GM12878 (cell line): ENCODE results near the gene NUDT6. TPM values are rescaled to one million over a fixed set of nuclear protein-coding genes. Genes with fewer than 3 reads are reported as not detected.

Source experiments
- ATAC-seq: fragments of 200-7000 bp; cut with Tn5 transposase; 3 replicates; pipeline ENCODE4 v1.9.1; 2020; ENCODE audit warnings: mild to moderate bottlenecking, moderate library complexity
- BruUV-seq: library from RNA; stranded (reverse); fragments of 400-500 nt; replicated peaks from 2 replicates; lab custom pipeline; 2021; lab: Mats Ljungman, UMichigan
- CTCF ChIA-PET: fragments of 300-600 bp; sonication (Branson Sonifier 250); formaldehyde crosslinking; extraction: SDS; loops from one replicate; lab custom pipeline; 2021; ENCODE audit warnings: inconsistent platforms; lab: Yijun Ruan, JAX
- POLR2A ChIA-PET: fragments of 350-600 bp; formaldehyde crosslinking; extraction: SDS; loops from one replicate; lab custom pipeline; 2021; ENCODE audit warnings: inconsistent platforms; lab: Charles Lee
- RAD21 ChIA-PET: fragments of 300-600 bp; sonication (Branson Sonifier 250); formaldehyde crosslinking; loops from one replicate; lab custom pipeline; 2023; ENCODE audit warnings: antibody characterized with exemption; ENCODE audit not compliant: unreplicated experiment; lab: Charles Lee
- SMC1A ChIA-PET: fragments of 300-600 bp; sonication (Branson Sonifier 250); formaldehyde crosslinking; loops from one replicate; lab custom pipeline; 2023; ENCODE audit not compliant: unreplicated experiment, uncharacterized antibody; lab: Charles Lee
- DNase-seq: peaks from one replicate; pipeline ENCODE4 v3.0.0-alpha.2; 2011; ENCODE audit warnings: low read depth, low spot score
- FAIRE-seq: peaks from 3 replicates; lab custom pipeline; 2011; peaks lifted over from hg19 to GRCh38; lab: Jason Lieb, UNC
- H2AFZ ChIP-seq: 2 replicates; pipeline ENCODE4 v1.6.0; 2011; ENCODE audit warnings: low read depth, low read length, control low read depth; ENCODE audit not compliant: control insufficient read depth
- H3K27ac ChIP-seq: 2 replicates; pipeline ENCODE4 v1.5.1; 2011; ENCODE audit warnings: control low read depth; ENCODE audit not compliant: control insufficient read depth, insufficient read depth
- H3K27me3 ChIP-seq, 2 experiments: replicated peaks in 1 of 2; 2 replicates each; pipeline versions ENCODE4 v1.6.0 to v1.6.1; 2011; ENCODE audit warnings: low read length in 1 of 2; ENCODE audit not compliant: control insufficient read depth in 2 of 2, insufficient read depth in 2 of 2
- H3K36me3 ChIP-seq, 2 experiments: 2 replicates each; pipeline ENCODE4 v1.5.1; 2011; ENCODE audit warnings: low read length in 1 of 2; ENCODE audit not compliant: control insufficient read depth in 2 of 2, insufficient read depth in 2 of 2
- H3K4me1 ChIP-seq: 2 replicates; pipeline ENCODE4 v1.6.1; 2011; ENCODE audit warnings: mild to moderate bottlenecking, low read length, moderate library complexity, mixed read lengths; ENCODE audit not compliant: control insufficient read depth, insufficient read depth
- H3K4me2 ChIP-seq: 2 replicates; pipeline ENCODE4 v1.6.0; 2011; ENCODE audit warnings: control low read depth; ENCODE audit not compliant: control insufficient read depth, insufficient read depth
- H3K4me3 ChIP-seq: fragments of 200-600 bp; sonication (generic); 2 replicates; pipeline ENCODE4 v1.5.1; 2016
- H3K79me2 ChIP-seq: 2 replicates; pipeline ENCODE4 v1.6.0; 2011; ENCODE audit warnings: low read length; ENCODE audit not compliant: control insufficient read depth, insufficient read depth
- H3K9ac ChIP-seq: 2 replicates; pipeline ENCODE4 v1.8.0; 2011; ENCODE audit warnings: low read length, control low read depth, mixed read lengths; ENCODE audit not compliant: control insufficient read depth, insufficient read depth
- H3K9me3 ChIP-seq: replicated peaks from 3 replicates; pipeline ENCODE4 v1.5.1; 2011; ENCODE audit warnings: mild to moderate bottlenecking, low read length; ENCODE audit not compliant: control insufficient read depth, insufficient read depth
- H4K20me1 ChIP-seq: 2 replicates; pipeline ENCODE4 v1.6.0; 2011; ENCODE audit not compliant: control insufficient read depth, insufficient read depth
- EGR1 ChIP-seq, 2 experiments: IDR thresholded peaks; 1 replicate in 1 of 2; 2 replicates in 1 of 2; pipeline ENCODE4 v1.6.1; 2011 to 2012; ENCODE audit warnings: low read depth in 2 of 2, low read length in 2 of 2, borderline replicate concordance in 1 of 2, mild to moderate bottlenecking in 1 of 2, moderate library complexity in 1 of 2
- POLR2A ChIP-seq: IDR thresholded peaks from 2 replicates; pipeline ENCODE4 v1.6.1; 2011; ENCODE audit warnings: low read depth, mild to moderate bottlenecking, low read length
- SMAD5 ChIP-seq: IDR thresholded peaks from 2 replicates; pipeline ENCODE4 v1.6.1; 2016; ENCODE audit warnings: antibody characterized with exemption, low read depth
- WRNIP1 ChIP-seq: IDR thresholded peaks from 2 replicates; pipeline ENCODE4 v1.6.1; 2011; ENCODE audit warnings: low read depth, low read length, improper control_type of control experiment, borderline replicate concordance
- ZZZ3 ChIP-seq: IDR thresholded peaks from 2 replicates; pipeline ENCODE4 v1.6.1; 2011; ENCODE audit warnings: low read depth; ENCODE audit not compliant: control insufficient read depth, insufficient read length
- WGBS: methylation state at CpG from one replicate; pipeline ENCODE4 v1.1.6; 2016; ENCODE audit warnings: low lambda C conversion rate; ENCODE audit not compliant: insufficient replicate concordance, insufficient coverage; ENCODE audit errors: missing lambda C conversion rate; 5-methylcytosine and 5-hydroxymethylcytosine counted together
- in situ Hi-C: fragments of 300-500 bp; cut with MboI; formaldehyde crosslinking; loops from 9 replicates; pipeline ENCODE4 v1.14.3; 2018; ENCODE audit warnings: mixed read lengths
- intact Hi-C: fragments of 100-400 bp; cut with micrococcal nuclease; formaldehyde crosslinking; loops from one replicate; pipeline ENCODE4 v1.14.2; 2022; ENCODE audit not compliant: unreplicated experiment
- polyA plus RNA-seq, 11 experiments: library from polyadenylated mRNA; depleted of rRNA in 4 of 11; unstranded in 6 of 11; stranded (reverse) in 5 of 11; fragments of >200 nt; fragmentation: Nextera tagmentation in 4 of 11; fragmentation: Illumina TruSeq in 1 of 11; extraction: Ambion mirVana in 4 of 11; extraction: Trizol in 1 of 11; gene quantifications; 1 replicate in 1 of 11; 2 replicates in 10 of 11; pipeline versions ENCODE4 v1.2.1 to v1.2.3, GENCODE V29; 2011 to 2016; ENCODE audit warnings: inconsistent platforms in 2 of 11, missing spikeins in 2 of 11, low read depth in 1 of 11
- total RNA-seq, 4 experiments: library from RNA; depleted of rRNA in 3 of 4; stranded (reverse); fragments of >200 nt in 3 of 4; fragmentation: Illumina TruSeq in 1 of 4; extraction: Trizol in 1 of 4; gene quantifications; 2 replicates each; pipeline versions ENCODE4 v1.2.1 to v1.2.3, GENCODE V29; 2013 to 2021
- TF ChIP-seq, protein P1 (sequence below): fragments of 450-650 bp; IDR thresholded peaks from 2 replicates; pipeline ENCODE4 v1.6.1; 2017; ENCODE audit warnings: mild to moderate bottlenecking, low read depth, inconsistent platforms; ENCODE audit not compliant: poor library complexity, severe bottlenecking
- TF ChIP-seq, protein P2 (sequence below): IDR thresholded peaks from 2 replicates; pipeline ENCODE4 v1.6.1; 2011; ENCODE audit warnings: borderline replicate concordance, low read depth, mild to moderate bottlenecking, moderate library complexity, low read length; ENCODE audit not compliant: insufficient read depth, poor library complexity, severe bottlenecking

NUDT6 gene
- total and polyA plus RNA-seq, 10 of the 15 experiments (the other 5 are each of a cell fraction or from before 2014, with no cell fraction given), result 3.9 to 12.4 (median 6.8) TPM

GRCh38 chr4:122968227-122968812, 45.9 kb upstream of the NUDT6 start:
- no peak overlapping the region for H3K4me2 ChIP-seq
- BruUV-seq, result no TSS peak
- no peaks in the 10 kb centered on the region for H3K27me3 ChIP-seq
- H3K4me3 ChIP-seq, result no peak overlapping the region
- DNase-seq (no peak), FAIRE-seq (no peak), ATAC-seq (no peak)
- no peak overlapping the region for H3K27ac ChIP-seq
- H4K20me1 ChIP-seq, result no peaks in the 10 kb centered on the region
- no peak overlapping the region for H2AFZ ChIP-seq
- H3K9ac ChIP-seq, result no peak overlapping the region
- no peaks in the 10 kb centered on the region for H3K4me1 ChIP-seq
- no peaks in the 10 kb centered on the region for H3K79me2 ChIP-seq
- WGBS, result 73% methylated on average over 6 of the region's 6 CpGs
- ChIA-PET SMC1A (no interaction called here), POLR2A (no interaction called here), CTCF (interaction anchor here (0.6 to 1.1 kb wide), 2 partner anchors 22 to 187 kb away, joined by 3 to 4 read pairs; no protein-coding TSS in a partner anchor), RAD21 (no interaction called here)
- intact Hi-C loops, result no loop called here
- no peaks in the 10 kb centered on the region for H3K36me3 ChIP-seq
- no peaks in the 10 kb centered on the region for H3K9me3 ChIP-seq
- in situ Hi-C loops, result no loop called here
- TF ChIP-seq, protein P1, sequence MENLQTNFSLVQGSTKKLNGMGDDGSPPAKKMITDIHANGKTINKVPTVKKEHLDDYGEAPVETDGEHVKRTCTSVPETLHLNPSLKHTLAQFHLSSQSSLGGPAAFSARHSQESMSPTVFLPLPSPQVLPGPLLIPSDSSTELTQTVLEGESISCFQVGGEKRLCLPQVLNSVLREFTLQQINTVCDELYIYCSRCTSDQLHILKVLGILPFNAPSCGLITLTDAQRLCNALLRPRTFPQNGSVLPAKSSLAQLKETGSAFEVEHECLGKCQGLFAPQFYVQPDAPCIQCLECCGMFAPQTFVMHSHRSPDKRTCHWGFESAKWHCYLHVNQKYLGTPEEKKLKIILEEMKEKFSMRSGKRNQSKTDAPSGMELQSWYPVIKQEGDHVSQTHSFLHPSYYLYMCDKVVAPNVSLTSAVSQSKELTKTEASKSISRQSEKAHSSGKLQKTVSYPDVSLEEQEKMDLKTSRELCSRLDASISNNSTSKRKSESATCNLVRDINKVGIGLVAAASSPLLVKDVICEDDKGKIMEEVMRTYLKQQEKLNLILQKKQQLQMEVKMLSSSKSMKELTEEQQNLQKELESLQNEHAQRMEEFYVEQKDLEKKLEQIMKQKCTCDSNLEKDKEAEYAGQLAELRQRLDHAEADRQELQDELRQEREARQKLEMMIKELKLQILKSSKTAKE, result no peak
- TF ChIP-seq EGR1 (IDR thresholded peaks at IDR 0.05; ENCODE audit: borderline replicate concordance in 1 of 2, low read depth in 2 of 2, low read length in 2 of 2) (no peak), WRNIP1 (no peak), POLR2A (no peak), SMAD5 (no peak), ZZZ3 (no peak)
- TF ChIP-seq, protein P2, sequence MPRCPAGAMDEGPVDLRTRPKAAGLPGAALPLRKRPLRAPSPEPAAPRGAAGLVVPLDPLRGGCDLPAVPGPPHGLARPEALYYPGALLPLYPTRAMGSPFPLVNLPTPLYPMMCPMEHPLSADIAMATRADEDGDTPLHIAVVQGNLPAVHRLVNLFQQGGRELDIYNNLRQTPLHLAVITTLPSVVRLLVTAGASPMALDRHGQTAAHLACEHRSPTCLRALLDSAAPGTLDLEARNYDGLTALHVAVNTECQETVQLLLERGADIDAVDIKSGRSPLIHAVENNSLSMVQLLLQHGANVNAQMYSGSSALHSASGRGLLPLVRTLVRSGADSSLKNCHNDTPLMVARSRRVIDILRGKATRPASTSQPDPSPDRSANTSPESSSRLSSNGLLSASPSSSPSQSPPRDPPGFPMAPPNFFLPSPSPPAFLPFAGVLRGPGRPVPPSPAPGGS, result no peak
